Measurements from ENCODE around the gene SMYD5. TPM values are rescaled to one million over a fixed set of nuclear protein-coding genes. Genes with fewer than 3 reads are reported as not detected.
"Not testable (repeated sequence)": the region's sequence is repeated elsewhere in the genome, so short reads cannot be mapped to it uniquely, and the experiment has no call there.

SMYD5 gene
- 10 to 100 TPM; 14.1 to 18.2 TPM for total RNA-seq
- long read RNA-seq, transcript SMYD5-202 (13 exons, 2,593 nt), result major isoform, 13 of 15 reads
- long read RNA-seq, partial matches to known transcripts, result 2 of 15 reads
- long read RNA-seq, other reads (novel, unspliced or antisense), result 0 of 15 reads

GRCh38 chr2:73214120-73215035 lies at the start of gene SMYD5:
TSS of gene SMYD5 (plus strand) at chr2:73214245. CDS start at chr2:73214267, 22 bp downstream.
- ATAC-seq, result peak; percentile 95
- peak; percentile 91 for DNase-seq
- intact Hi-C loops (cut with DNase I), result no loop called here

- ATAC-seq, DNase-seq: not testable (repeated sequence)
These were observed 48.1 kb upstream of the SMYD5 start for GRCh38 chr2:73165978-73166377.

GRCh38 chr2:73166813-73167212 lies 47.2 kb upstream of the SMYD5 start:
- intact Hi-C loops (cut with DNase I); ATAC-seq; DNase-seq: not testable (repeated sequence)

More at GRCh38 chr2:73165978-73166377, 48.1 kb upstream of the SMYD5 start:
- intact Hi-C loops (cut with DNase I), result not testable (repeated sequence)

- DNase-seq; ATAC-seq; intact Hi-C loops (cut with DNase I): not testable (repeated sequence)
These were observed 45.7 kb upstream of the SMYD5 start for GRCh38 chr2:73168348-73168747.

- intact Hi-C loops (cut with DNase I), result loop anchor here in 1 of 2 donors (10.0 kb wide), 1 partner anchor 176 kb away; no protein-coding TSS in a partner anchor
- not testable (repeated sequence) for ATAC-seq, DNase-seq
These were observed 43.7 kb upstream of the SMYD5 start for GRCh38 chr2:73170341-73170740.

GRCh38 chr2:73172963-73173362 lies 41.1 kb upstream of the SMYD5 start:
- intact Hi-C loops (cut with DNase I), result loop anchor here in 1 of 2 donors (10.0 kb wide), 1 partner anchor 178 kb away; no protein-coding TSS in a partner anchor
- ATAC-seq (no peak), DNase-seq (no peak)

- intact Hi-C loops (cut with DNase I), result loop anchor here in 1 of 2 donors (10.0 kb wide), 1 partner anchor 179 kb away; no protein-coding TSS in a partner anchor
- no peak for DNase-seq
- no peak for ATAC-seq
These were observed 40.3 kb upstream of the SMYD5 start for GRCh38 chr2:73173781-73174180.

GRCh38 chr2:73174244-73174643 lies 39.8 kb upstream of the SMYD5 start:
- DNase-seq, result no peak
- intact Hi-C loops (cut with DNase I), result loop anchor here in 1 of 2 donors (10.0 kb wide), 1 partner anchor 179 kb away; no protein-coding TSS in a partner anchor
- no peak for ATAC-seq

GRCh38 chr2:73174941-73175662 lies 38.9 kb upstream of the SMYD5 start:
- DNase-seq (no peak), ATAC-seq (no peak)
- intact Hi-C loops (cut with DNase I), result loop anchor here (5.0 to 10.0 kb wide), 3 partner anchors 180 to 278 kb away; no protein-coding TSS in a partner anchor

- ATAC-seq, result peak; percentile 42 to 48
- intact Hi-C loops (cut with DNase I), result loop anchor here (5.0 to 10.0 kb wide), 3 partner anchors 181 to 278 kb away; no protein-coding TSS in a partner anchor
- peak; percentile 92 for DNase-seq
These were observed 38.3 kb upstream of the SMYD5 start for GRCh38 chr2:73175663-73176204.

GRCh38 chr2:73176205-73176880 lies 37.7 kb upstream of the SMYD5 start:
- intact Hi-C loops (cut with DNase I), result loop anchor here (5.0 to 10.0 kb wide), 3 partner anchors 182 to 279 kb away; no protein-coding TSS in a partner anchor
- peak; percentile 9 to 21 for ATAC-seq
- DNase-seq, result peak; percentile 33

- ATAC-seq, result peak; percentile 92 to 93
- peak; percentile 94 for DNase-seq
- intact Hi-C loops (cut with DNase I), result loop anchor here (5.0 to 10.0 kb wide), 3 partner anchors 182 to 280 kb away; no protein-coding TSS in a partner anchor
These were observed 37.0 kb upstream of the SMYD5 start for GRCh38 chr2:73176881-73177644.

GRCh38 chr2:73177645-73178255 lies 36.3 kb upstream of the SMYD5 start:
- ATAC-seq (peak in 1 of 2 donors; percentile 1), DNase-seq (no peak)
- intact Hi-C loops (cut with DNase I), result loop anchor here (5.0 to 10.0 kb wide), 3 partner anchors 183 to 280 kb away; no protein-coding TSS in a partner anchor

- ATAC-seq (no peak), DNase-seq (no peak)
- intact Hi-C loops (cut with DNase I), result no loop called here
These were observed 28.1 kb upstream of the SMYD5 start for GRCh38 chr2:73185965-73186364.

- DNase-seq, result no peak
- intact Hi-C loops (cut with DNase I), result no loop called here
- no peak for ATAC-seq
These were observed 26.5 kb upstream of the SMYD5 start for GRCh38 chr2:73187549-73187948.

- intact Hi-C loops (cut with DNase I), result no loop called here
- no peak for ATAC-seq
- DNase-seq, result no peak
These were observed 16.5 kb upstream of the SMYD5 start for GRCh38 chr2:73197579-73197978.

GRCh38 chr2:73200281-73200680 lies 13.8 kb upstream of the SMYD5 start:
- ATAC-seq; DNase-seq; intact Hi-C loops (cut with DNase I): not testable (repeated sequence)
